Adrenal gland (tissue), 12 donors: ENCODE measurements around the gene SYNGR2. TPM values are rescaled to one million over a fixed set of nuclear protein-coding genes. Genes with fewer than 3 reads are reported as not detected.
A peak's percentile ranks its signal among the peaks of the same experiment; 100 is the strongest.

Experiments
- DNase-seq, 7 donors: peaks; one replicate each; pipeline ENCODE4 v3.0.0-alpha.2; 2019 to 2020
- H3K27ac ChIP-seq, 5 donors: fragments of 200-600 bp; sonication (generic) in 4 of 5; 1 replicate in 3 of 5; 2 replicates in 2 of 5; pipeline versions ENCODE4 v1.5.1 to v1.8.0; 2016 to 2020; ENCODE audit warnings: mild to moderate bottlenecking in 1 of 5
- H3K27me3 ChIP-seq: fragments of 200-600 bp; 2 replicates; pipeline ENCODE4 v1.8.0; 2021
- H3K36me3 ChIP-seq, 2 donors: fragments of 200-600 bp; replicated peaks in 1 of 2; 1 replicate in 1 of 2; 2 replicates in 1 of 2; pipeline versions ENCODE4 v1.5.1 to v1.8.0; 2018 to 2022
- H3K4me1 ChIP-seq, 2 donors: fragments of 200-600 bp; replicated peaks in 1 of 2; 1 replicate in 1 of 2; 2 replicates in 1 of 2; pipeline versions ENCODE4 v1.5.1 to v1.8.0; 2018 to 2021
- H3K4me3 ChIP-seq, 4 donors: fragments of 200-600 bp; sonication (generic) in 3 of 4; one replicate each; pipeline ENCODE4 v1.5.1; 2016 to 2018
- H3K9me3 ChIP-seq, 3 donors: fragments of 200-600 bp; sonication (generic) in 1 of 3; replicated peaks in 1 of 3; 1 replicate in 2 of 3; 2 replicates in 1 of 3; pipeline versions ENCODE4 v1.5.1 to v1.8.0; 2016 to 2021
- CTCF ChIP-seq, 6 experiments: fragments of 450-650 bp in 4 of 6; fragments of 200-600 bp in 2 of 6; sonication (generic) in 1 of 6; IDR thresholded peaks; 1 replicate in 5 of 6; 2 replicates in 1 of 6; pipeline versions ENCODE4 v1.5.1 to v1.8.0; 2016 to 2021; ENCODE audit warnings: antibody characterized with exemption in 6 of 6, mild to moderate bottlenecking in 2 of 6, moderate library complexity in 1 of 6
- POLR2A ChIP-seq, 2 donors: fragments of 450-650 bp; IDR thresholded peaks; one replicate each; pipeline ENCODE4 v1.6.1; 2017; ENCODE audit warnings: antibody characterized with exemption in 2 of 2, mild to moderate bottlenecking in 2 of 2, moderate library complexity in 1 of 2
- WGBS, 4 donors: extraction: QIAGEN DNeasy Blood & Tissue Kit in 2 of 4; methylation state at CpG; one replicate each; pipeline versions ENCODE4 v1.1.5 to v1.1.7; 2013 to 2017; 5-methylcytosine and 5-hydroxymethylcytosine counted together
- intact Hi-C, 2 donors: fragments of 100-400 bp; cut with DNase I; formaldehyde crosslinking; loops; one replicate each; pipeline versions ENCODE4 v1.14.1 to v1.15.0; 2022 to 2023
- polyA plus RNA-seq, 3 donors: library from polyadenylated mRNA; stranded (reverse); fragments of 200-250 nt in 2 of 3; fragments of 350-450 nt in 1 of 3; fragmentation: Illumina TruSeq in 1 of 3; extraction: RNeasy Lipid Tissue Mini Kit (QIAGEN cat#74804) in 1 of 3; gene quantifications; one replicate each; pipeline ENCODE4 v1.2.3, GENCODE V29; 2013 to 2014
- total RNA-seq, 9 donors: library from RNA; depleted of rRNA in 4 of 9; stranded (reverse); fragments of >200 nt in 4 of 9; fragments of 120-200 nt in 1 of 9; fragmentation: NEBNext Ultra II Directional in 1 of 9; extraction: Animal tissue kit (Norgen Biotek cat#: 25700) in 1 of 9; gene quantifications; one replicate each; pipeline versions ENCODE4 v1.1.0 to v1.2.4, GENCODE V29; 2013 to 2023
- donor health status: healthy with polysubstance abuse.
- donor health status: Bipolar disorder and iron deficiency.
- donor health status: DM: yes; HTN: yes; CAD: no.
- donor health status: DM: no; HTN: no; CAD: no.
- donor health status: DM: no; HTN: no; CAD: no.
- donor health status: DM: yes; HTN: yes; CAD: no.

Gene SYNGR2
- total and polyA plus RNA-seq, 12 donors, result 32.7 to 98.1 (median 58.3) TPM

DNA sequence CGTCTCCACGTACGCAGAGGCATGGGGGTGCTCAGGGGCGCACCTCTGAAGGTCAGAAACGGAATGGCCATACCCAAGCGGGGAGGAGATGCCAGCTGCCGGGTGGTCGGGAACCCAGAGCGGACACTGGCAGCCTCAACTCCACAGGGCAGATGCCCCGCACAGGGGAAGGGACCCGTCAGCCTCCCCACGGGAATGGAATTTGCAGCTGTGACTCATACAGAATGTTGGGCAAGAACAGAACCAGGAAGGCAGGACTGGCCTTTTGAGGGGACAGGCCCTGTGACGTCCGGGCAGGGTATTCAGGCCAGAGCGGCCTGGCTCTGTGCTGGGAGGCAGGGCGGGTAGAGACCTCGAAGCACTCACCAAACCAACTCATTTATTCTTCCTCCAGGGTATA is 11.0 kb downstream of the SYNGR2 start:
- TF ChIP-seq CTCF (IDR thresholded peaks at IDR 0.05), result no peak
- Histone ChIP-seq H3K4me1 (peaks cover 7 to 33% of the 10 kb centered on the region in 2 donors), H3K36me3 (no peaks in the 10 kb centered on the region), H3K4me3 (no peak overlapping the region), H3K27ac (peak overlapping the region in 2 of 5 donors; percentile 63 to 65), H3K27me3 (no peaks in the 10 kb centered on the region), H3K9me3 (no peaks in the 10 kb centered on the region)
- 73 to 86% (median 77%) methylated on average over 11 to 17 of the region's 17 CpGs for WGBS, 4 donors
- intact Hi-C loops, result no loop called here
- DNase-seq, result peak in 6 of 7 donors; percentile 61 to 80 (median 76)

DNA sequence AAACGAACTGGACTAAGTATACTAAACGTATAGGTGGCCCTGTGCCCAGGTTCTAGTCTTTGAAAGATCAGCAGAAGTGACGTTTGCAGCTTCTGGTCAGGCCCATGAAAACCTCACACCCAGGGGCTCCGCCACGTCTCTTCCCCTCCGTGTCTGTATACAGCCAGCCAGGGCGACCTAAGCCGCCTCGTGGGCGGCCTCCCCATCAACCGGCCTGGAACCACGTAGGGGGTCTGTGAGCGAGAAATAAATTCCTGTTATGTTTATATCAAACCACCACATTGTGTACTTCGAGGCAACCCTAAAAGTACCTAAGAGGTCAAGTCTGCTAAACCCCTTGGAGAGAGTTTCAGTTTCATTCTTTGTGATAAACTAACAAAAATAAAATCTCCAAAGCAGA is 11.7 kb downstream of the SYNGR2 start:
- DNase-seq, result no peak
- Histone ChIP-seq H3K4me3 (no peak overlapping the region), H3K36me3 (no peaks in the 10 kb centered on the region), H3K9me3 (no peaks in the 10 kb centered on the region), H3K27ac (peak overlapping the region in 2 of 5 donors; percentile 63 to 65), H3K4me1 (peaks cover 7 to 26% of the 10 kb centered on the region in 2 donors), H3K27me3 (no peaks in the 10 kb centered on the region)
- WGBS, 4 donors, result 60 to 80% (median 67%) methylated on average over 12 to 14 of the region's 14 CpGs
- intact Hi-C loops, result no loop called here
- TF ChIP-seq POLR2A (IDR thresholded peaks at IDR 0.05) (no peak), CTCF (IDR thresholded peaks at IDR 0.05) (no peak)

GRCh38 chr17:78180508-78180907 is 12.1 kb downstream of the SYNGR2 start:
- intact Hi-C loops, result no loop called here
- Histone ChIP-seq H3K27ac (peak overlapping the region in 1 of 5 donors; percentile 63), H3K27me3 (no peaks in the 10 kb centered on the region), H3K9me3 (no peaks in the 10 kb centered on the region), H3K4me3 (no peak overlapping the region), H3K4me1 (peaks cover 7 to 22% of the 10 kb centered on the region in 2 donors), H3K36me3 (no peaks in the 10 kb centered on the region)
- TF ChIP-seq CTCF (IDR thresholded peaks at IDR 0.05) (no peak), POLR2A (IDR thresholded peaks at IDR 0.05) (no peak)
- no peak for DNase-seq
- 69 to 76% (median 76%) methylated on average over 2 of the region's 2 CpGs for WGBS, 4 donors

GRCh38 chr17:78182504-78182903 is 14.1 kb downstream of the SYNGR2 start:
- 92 to 97% (median 94%) methylated on average over 10 to 13 of the region's 13 CpGs for WGBS, 4 donors
- Histone ChIP-seq H3K4me1 (peaks cover 0 to 17% of the 10 kb centered on the region in 2 donors), H3K27ac (no peak overlapping the region), H3K27me3 (no peaks in the 10 kb centered on the region), H3K4me3 (no peak overlapping the region), H3K36me3 (no peaks in the 10 kb centered on the region), H3K9me3 (no peaks in the 10 kb centered on the region)
- TF ChIP-seq POLR2A (IDR thresholded peaks at IDR 0.05) (no peak), CTCF (IDR thresholded peaks at IDR 0.05) (no peak)
- DNase-seq, result no peak
- intact Hi-C loops, result no loop called here
